Occipital lobe (tissue), 2 donors: Measurements from ENCODE around the gene MAGI2. TPM values are rescaled to one million over a fixed set of nuclear protein-coding genes. Genes with fewer than 3 reads are reported as not detected.
A peak's percentile ranks its signal among the peaks of the same experiment; 100 is the strongest.
"Not testable (repeated sequence)": the region's sequence is repeated elsewhere in the genome, so short reads cannot be mapped to it uniquely, and the experiment has no call there.

Source experiments
- DNase-seq: peaks from one replicate; lab custom pipeline; 2025; lab: John Stamatoyannopoulos, UW
- total RNA-seq: library from RNA; depleted of rRNA; stranded (reverse); fragments of >200 nt; gene quantifications from one replicate; pipeline ENCODE4 v1.2.3, GENCODE V29; 2014

The MAGI2 gene
- total RNA-seq, 1 donor from 2014 or later: 244 TPM

GRCh38 chr7:78247910-78248689 lies 1205.4 kb downstream of the MAGI2 start:
- DNase-seq: no peak

DNA sequence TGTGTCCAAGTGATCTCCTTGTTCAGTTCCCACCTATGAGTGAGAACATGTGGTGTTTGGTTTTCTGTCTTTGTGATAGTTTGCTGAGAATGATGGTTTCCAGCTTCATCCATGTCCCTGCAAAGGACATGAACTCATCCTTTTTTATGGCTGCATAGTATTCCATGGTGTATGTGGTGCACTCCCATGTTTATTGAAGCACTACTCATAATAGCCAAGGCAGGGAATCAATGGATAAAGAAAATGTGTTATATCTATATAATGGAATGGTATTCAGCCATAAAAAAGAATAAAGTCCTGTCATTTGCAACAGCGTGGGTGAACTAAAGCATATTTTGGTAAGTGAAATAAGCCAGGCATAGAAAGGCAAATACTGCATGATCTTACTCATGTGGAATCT lies 1213.3 kb downstream of the MAGI2 start:
- not testable (repeated sequence) for DNase-seq

DNA sequence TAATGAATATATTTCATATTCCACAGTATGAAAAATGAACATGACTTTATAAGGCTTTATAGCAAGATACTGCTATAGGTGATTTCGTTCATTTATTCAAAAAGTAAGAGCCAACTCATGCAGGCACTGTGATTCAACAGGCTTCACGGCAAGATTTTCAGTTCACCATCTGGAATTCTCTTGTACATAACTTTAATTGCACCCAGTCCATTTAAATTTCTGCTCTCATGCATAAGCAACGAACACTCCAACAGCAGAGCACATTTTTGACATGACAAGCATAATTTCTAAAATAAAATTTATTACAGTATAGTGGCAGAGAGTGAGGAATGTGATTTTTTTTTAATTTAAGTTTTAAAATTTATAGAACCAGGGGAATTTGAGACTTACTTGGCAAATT lies 1218.8 kb downstream of the MAGI2 start:
- DNase-seq: no peak

DNA sequence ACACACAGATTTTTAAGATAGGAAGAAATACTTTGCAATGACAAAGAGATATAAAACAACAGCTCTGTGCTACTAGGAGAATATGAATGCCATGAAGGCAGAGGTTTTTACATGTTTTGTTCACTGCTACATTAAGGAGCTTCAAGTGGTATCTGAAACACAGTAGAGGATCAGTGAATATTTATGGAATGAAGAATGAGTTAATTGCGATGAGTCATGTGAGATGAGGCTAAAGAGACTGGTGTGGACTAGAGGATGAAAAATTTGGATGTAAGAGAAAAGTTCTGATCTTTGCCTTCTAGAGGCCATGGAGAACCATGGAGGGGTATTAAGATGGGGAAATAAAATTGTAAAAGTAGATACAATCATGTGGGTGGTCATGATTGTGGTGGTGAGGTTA lies 1220.7 kb downstream of the MAGI2 start:
- no peak for DNase-seq

DNA sequence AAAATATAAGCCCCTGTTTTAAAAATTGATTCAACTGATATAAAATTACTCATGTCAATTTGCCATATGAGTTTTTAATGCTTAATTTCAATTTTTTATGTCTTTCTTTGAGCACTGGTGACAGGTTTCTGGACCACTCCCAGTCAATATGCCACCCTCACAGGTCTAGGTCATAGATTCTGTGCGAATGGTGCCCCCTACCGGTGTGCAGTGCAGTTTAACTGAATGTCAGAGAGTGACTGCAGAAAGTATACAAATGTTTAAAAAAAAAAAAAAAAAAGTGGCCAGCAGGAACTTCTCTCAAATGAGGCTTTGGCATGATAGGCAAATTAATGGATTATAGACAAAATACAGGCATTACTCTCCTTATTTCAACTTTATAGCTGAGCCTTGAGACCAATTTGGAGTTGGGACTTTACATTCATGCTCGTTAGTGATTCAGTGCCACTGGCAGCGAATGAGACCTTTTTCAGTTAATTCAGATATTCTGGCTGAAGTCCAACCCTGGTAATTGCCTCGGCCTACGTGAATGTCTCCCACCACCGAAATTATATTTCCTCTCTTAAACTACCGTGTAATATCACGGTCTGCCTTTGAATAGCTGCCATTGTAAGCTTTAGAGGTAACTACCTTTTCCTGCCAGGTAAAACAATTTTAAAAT lies 1227.3 kb downstream of the MAGI2 start:
- DNase-seq: peak; percentile 3

GRCh38 chr7:78225534-78225933 lies 1227.9 kb downstream of the MAGI2 start:
- no peak for DNase-seq

GRCh38 chr7:78224923-78225322 lies 1228.5 kb downstream of the MAGI2 start:
- DNase-seq: no peak

DNA sequence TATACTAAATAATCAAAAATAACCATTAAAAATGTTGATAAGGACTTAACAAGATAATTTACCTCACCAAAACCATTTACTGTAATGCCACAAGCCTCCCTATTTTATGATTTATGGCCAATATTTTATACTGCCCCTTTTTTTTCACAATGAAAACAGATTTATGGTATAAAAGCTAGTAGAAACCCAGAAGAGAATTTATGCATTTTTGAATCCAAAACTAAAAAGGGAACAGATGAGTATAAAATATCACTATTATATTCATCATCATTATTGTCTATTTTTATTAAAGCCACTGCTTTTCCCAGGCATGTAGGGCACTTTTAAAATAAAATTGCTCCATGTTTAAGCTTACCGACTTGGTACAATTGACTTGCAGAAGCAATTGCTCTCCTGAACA lies 1229.9 kb downstream of the MAGI2 start:
- DNase-seq: no peak

GRCh38 chr7:78222001-78222751 lies 1231.3 kb downstream of the MAGI2 start:
- no peak for DNase-seq

GRCh38 chr7:78220754-78221153 lies 1232.7 kb downstream of the MAGI2 start:
- DNase-seq: no peak

GRCh38 chr7:78218876-78219275 lies 1234.6 kb downstream of the MAGI2 start:
- no peak for DNase-seq

GRCh38 chr7:78218051-78218450 lies 1235.4 kb downstream of the MAGI2 start:
- no peak for DNase-seq

- no peak for DNase-seq
Measured at GRCh38 chr7:78215199-78215598, 1238.3 kb downstream of the MAGI2 start.

DNA sequence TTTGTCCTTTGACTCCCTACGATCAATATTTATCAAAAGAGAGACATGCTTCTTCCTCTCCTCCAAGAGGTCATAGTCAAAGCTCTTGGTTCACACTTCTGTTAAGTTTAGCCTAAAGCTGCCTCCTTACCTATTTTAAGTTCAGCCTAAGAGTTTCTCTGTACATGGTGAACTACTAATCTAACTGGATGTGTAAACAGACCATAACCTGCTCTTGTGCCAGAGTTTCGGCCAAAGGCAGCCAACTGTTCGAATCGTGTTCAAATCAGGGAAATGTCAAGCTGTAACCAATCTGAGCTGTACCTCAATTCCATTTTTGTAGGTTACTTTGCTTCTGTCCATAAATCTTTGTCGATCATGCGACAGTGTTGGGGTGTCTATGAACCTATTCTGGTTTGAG lies 1240.1 kb downstream of the MAGI2 start:
- no peak for DNase-seq

GRCh38 chr7:78212476-78213060 lies 1240.9 kb downstream of the MAGI2 start:
- no peak for DNase-seq

- DNase-seq: no peak
Measured at GRCh38 chr7:78207269-78207668, 1246.2 kb downstream of the MAGI2 start.

- DNase-seq: no peak
Measured at GRCh38 chr7:78206769-78207168, 1246.7 kb downstream of the MAGI2 start.

- no peak for DNase-seq
Measured at GRCh38 chr7:78203042-78203720, 1250.3 kb downstream of the MAGI2 start.

- DNase-seq: no peak
Measured at GRCh38 chr7:78198756-78199155, 1254.7 kb downstream of the MAGI2 start.

DNA sequence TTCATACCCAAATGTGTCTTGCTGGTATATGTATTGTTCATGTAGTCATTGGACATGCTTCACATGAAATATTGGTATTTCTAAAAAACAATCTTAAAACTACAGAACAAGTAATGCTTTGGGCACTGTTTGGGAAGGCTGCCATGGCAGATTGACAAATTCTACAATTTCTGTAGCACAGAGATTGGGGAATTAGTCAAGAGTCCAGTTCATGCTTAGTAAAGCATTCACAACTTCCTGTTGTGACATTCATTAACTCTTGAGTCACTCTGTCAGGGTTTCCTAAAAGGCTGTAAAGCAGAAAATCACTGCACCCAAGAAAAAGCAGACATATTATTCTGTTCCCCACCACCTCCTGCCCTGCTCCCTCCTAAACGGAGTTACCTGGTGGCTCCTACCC lies 1256.0 kb downstream of the MAGI2 start:
- no peak for DNase-seq

- DNase-seq: no peak
Measured at GRCh38 chr7:78195281-78195680, 1258.2 kb downstream of the MAGI2 start.
